Upper lobe of left lung (tissue), 4 donors: ENCODE results near the gene ZNF219.

Experiments
- EP300 ChIP-seq, 4 donors: sonication (generic); formaldehyde crosslinking; IDR thresholded peaks; one replicate each; pipeline ENCODE4 v1.5.1; 2017; ENCODE audit warnings: antibody characterized with exemption in 4 of 4, control low read depth in 2 of 4
- POLR2A ChIP-seq, 4 donors: fragments of 450-650 bp; IDR thresholded peaks; one replicate each; pipeline ENCODE4 v1.5.1; 2016 to 2017; ENCODE audit warnings: antibody characterized with exemption in 4 of 4, mild to moderate bottlenecking in 2 of 4

- TF ChIP-seq EP300 (IDR thresholded peaks at IDR 0.05) (no peak), POLR2A (IDR thresholded peaks at IDR 0.05) (no peak)
Observed at GRCh38 chr14:21102521-21103410, 4.3 kb upstream of the ZNF219 start.
